ENCODE results near the gene SEMA5A. TPM values are rescaled to one million over a fixed set of nuclear protein-coding genes. Genes with fewer than 3 reads are reported as not detected.

Gene SEMA5A
- total RNA-seq, 2 donors from 2014 or later, result 3.4 to 40.2 TPM

- Histone ChIP-seq H3K27me3 (no peaks in the 10 kb centered on the region), H3K36me3 (replicated peaks in 1 of 2; ENCODE audit: insufficient read depth in 1 of 2, low read depth in 2 of 2) (no peaks in the 10 kb centered on the region), H3K27ac (no peak overlapping the region), H3K4me3 (no peak overlapping the region), H3K9me3 (no peaks in the 10 kb centered on the region), H3K4me1 (peaks cover 4% of the 10 kb centered on the region)
- TF ChIP-seq, protein P1, sequence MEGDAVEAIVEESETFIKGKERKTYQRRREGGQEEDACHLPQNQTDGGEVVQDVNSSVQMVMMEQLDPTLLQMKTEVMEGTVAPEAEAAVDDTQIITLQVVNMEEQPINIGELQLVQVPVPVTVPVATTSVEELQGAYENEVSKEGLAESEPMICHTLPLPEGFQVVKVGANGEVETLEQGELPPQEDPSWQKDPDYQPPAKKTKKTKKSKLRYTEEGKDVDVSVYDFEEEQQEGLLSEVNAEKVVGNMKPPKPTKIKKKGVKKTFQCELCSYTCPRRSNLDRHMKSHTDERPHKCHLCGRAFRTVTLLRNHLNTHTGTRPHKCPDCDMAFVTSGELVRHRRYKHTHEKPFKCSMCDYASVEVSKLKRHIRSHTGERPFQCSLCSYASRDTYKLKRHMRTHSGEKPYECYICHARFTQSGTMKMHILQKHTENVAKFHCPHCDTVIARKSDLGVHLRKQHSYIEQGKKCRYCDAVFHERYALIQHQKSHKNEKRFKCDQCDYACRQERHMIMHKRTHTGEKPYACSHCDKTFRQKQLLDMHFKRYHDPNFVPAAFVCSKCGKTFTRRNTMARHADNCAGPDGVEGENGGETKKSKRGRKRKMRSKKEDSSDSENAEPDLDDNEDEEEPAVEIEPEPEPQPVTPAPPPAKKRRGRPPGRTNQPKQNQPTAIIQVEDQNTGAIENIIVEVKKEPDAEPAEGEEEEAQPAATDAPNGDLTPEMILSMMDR (IDR thresholded peaks at IDR 0.05), result no peak
- TF ChIP-seq POLR2A (IDR thresholded peaks at IDR 0.05), result no peak
- intact Hi-C loops (cut with DNase I), result no loop called here
- ATAC-seq, result no peak
- DNase-seq, result no peak
- 70 to 72% methylated on average over 5 of the region's 5 CpGs for WGBS, 2 donors
Measured at GRCh38 chr5:9388941-9389674, 156.8 kb downstream of the SEMA5A start.

DNA sequence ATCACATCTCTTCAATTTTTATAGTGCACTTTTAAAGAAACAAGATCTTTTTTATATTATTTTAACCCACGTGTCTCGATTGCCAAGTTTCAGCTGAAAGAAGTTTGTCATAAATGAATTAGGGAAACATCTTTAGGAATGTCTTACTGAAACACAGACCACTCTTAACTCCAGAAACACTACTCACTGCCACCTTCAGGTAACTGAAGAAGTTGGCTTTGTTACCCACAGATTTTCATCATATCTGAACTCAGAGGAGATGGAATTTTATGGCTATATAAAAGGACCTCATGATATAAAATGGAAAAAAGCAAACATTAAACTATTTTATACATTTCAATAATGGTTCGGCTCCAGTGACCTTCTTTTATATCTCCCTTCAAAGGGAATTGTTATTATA is 158.0 kb downstream of the SEMA5A start:
- Histone ChIP-seq H3K27ac (no peak overlapping the region), H3K9me3 (no peaks in the 10 kb centered on the region), H3K27me3 (no peaks in the 10 kb centered on the region), H3K36me3 (replicated peaks in 1 of 2; ENCODE audit: insufficient read depth in 1 of 2, low read depth in 2 of 2) (no peaks in the 10 kb centered on the region), H3K4me3 (no peak overlapping the region), H3K4me1 (peaks cover 4% of the 10 kb centered on the region)
- no peak for DNase-seq
- intact Hi-C loops (cut with DNase I), result no loop called here
- TF ChIP-seq, protein P1 (IDR thresholded peaks at IDR 0.05), result peak in 1 of 7 experiments; percentile 7
- TF ChIP-seq POLR2A (IDR thresholded peaks at IDR 0.05), result no peak
- no peak for ATAC-seq
- 55 to 74% methylated on average over 3 of the region's 3 CpGs for WGBS, 2 donors

GRCh38 chr5:9386945-9387344 is 158.9 kb downstream of the SEMA5A start:
- ATAC-seq (no peak), DNase-seq (no peak)
- Histone ChIP-seq H3K4me1 (peaks cover 4% of the 10 kb centered on the region), H3K9me3 (no peaks in the 10 kb centered on the region), H3K4me3 (no peak overlapping the region), H3K27ac (no peak overlapping the region), H3K27me3 (no peaks in the 10 kb centered on the region), H3K36me3 (replicated peaks in 1 of 2; ENCODE audit: insufficient read depth in 1 of 2, low read depth in 2 of 2) (no peaks in the 10 kb centered on the region)
- intact Hi-C loops (cut with DNase I), result no loop called here
- TF ChIP-seq, protein P1 (IDR thresholded peaks at IDR 0.05), result no peak
- no peak for TF ChIP-seq POLR2A (IDR thresholded peaks at IDR 0.05)
- 88 to 97% methylated on average over 4 of the region's 4 CpGs for WGBS, 2 donors

DNA sequence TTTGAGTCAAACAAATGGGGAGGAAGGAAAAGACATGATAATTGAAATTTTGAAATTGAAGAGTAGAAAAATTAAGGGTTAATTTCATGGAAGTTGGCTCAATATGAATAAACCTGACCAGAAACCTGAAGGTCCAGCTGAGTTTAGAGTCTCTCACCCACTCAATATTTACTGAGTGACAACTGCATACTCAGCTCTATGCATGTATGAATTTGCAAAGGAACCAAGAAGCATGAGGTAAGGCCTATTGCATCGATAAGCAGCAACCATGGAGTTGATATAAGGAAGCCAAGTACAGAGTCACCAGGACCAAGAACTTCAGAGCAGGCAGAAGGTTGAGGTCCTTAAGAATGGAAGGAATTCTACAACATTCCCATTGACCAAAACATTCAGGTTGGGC is 163.4 kb downstream of the SEMA5A start:
- Histone ChIP-seq H3K9me3 (no peaks in the 10 kb centered on the region), H3K27me3 (no peaks in the 10 kb centered on the region), H3K4me1 (no peaks in the 10 kb centered on the region), H3K36me3 (replicated peaks in 1 of 2; ENCODE audit: insufficient read depth in 1 of 2, low read depth in 2 of 2) (no peaks in the 10 kb centered on the region), H3K4me3 (no peak overlapping the region), H3K27ac (no peak overlapping the region)
- no peak for DNase-seq
- TF ChIP-seq, protein P1 (IDR thresholded peaks at IDR 0.05), result no peak
- no peak for TF ChIP-seq POLR2A (IDR thresholded peaks at IDR 0.05)
- 24 to 44% methylated on average over 1 of the region's 1 CpG for WGBS, 2 donors
- intact Hi-C loops (cut with DNase I), result no loop called here
- peak; percentile 38 for ATAC-seq

GRCh38 chr5:9381464-9381863 is 164.4 kb downstream of the SEMA5A start:
- ATAC-seq (no peak), DNase-seq (no peak)
- H3K4me3 ChIP-seq, result no peak overlapping the region
- TF ChIP-seq, protein P1 (IDR thresholded peaks at IDR 0.05), result no peak
- no peak for TF ChIP-seq POLR2A (IDR thresholded peaks at IDR 0.05)
- H3K4me1 ChIP-seq, result peaks cover 9% of the 10 kb centered on the region
- intact Hi-C loops (cut with DNase I), result no loop called here
- H3K36me3 ChIP-seq (replicated peaks in 1 of 2; ENCODE audit: insufficient read depth in 1 of 2, low read depth in 2 of 2), result no peaks in the 10 kb centered on the region
- H3K9me3 ChIP-seq, result no peaks in the 10 kb centered on the region
- no peak overlapping the region for H3K27ac ChIP-seq
- H3K27me3 ChIP-seq, result no peaks in the 10 kb centered on the region
